ENCODE data around the gene NLGN1.

DNA sequence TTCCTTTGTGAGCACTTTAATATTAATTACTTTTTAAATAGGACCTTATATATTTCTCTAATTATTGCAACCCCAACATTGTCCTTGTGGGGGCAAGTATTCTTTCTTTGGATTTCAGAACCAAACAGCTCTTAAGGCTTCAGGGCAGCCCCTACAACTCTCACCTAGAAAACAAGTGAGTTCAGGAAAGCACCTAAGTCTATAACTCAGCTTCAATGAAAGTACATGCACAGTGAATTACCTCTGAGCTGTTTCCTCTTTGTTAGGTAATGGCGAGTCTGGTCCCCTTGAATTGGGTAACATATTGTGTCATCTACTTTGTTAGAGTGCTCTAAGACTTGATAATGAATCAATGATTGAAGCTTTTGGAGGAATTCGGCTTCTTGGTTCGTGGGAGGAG lies 545.7 kb downstream of the NLGN1 start:
- TF ChIP-seq, protein P1, sequence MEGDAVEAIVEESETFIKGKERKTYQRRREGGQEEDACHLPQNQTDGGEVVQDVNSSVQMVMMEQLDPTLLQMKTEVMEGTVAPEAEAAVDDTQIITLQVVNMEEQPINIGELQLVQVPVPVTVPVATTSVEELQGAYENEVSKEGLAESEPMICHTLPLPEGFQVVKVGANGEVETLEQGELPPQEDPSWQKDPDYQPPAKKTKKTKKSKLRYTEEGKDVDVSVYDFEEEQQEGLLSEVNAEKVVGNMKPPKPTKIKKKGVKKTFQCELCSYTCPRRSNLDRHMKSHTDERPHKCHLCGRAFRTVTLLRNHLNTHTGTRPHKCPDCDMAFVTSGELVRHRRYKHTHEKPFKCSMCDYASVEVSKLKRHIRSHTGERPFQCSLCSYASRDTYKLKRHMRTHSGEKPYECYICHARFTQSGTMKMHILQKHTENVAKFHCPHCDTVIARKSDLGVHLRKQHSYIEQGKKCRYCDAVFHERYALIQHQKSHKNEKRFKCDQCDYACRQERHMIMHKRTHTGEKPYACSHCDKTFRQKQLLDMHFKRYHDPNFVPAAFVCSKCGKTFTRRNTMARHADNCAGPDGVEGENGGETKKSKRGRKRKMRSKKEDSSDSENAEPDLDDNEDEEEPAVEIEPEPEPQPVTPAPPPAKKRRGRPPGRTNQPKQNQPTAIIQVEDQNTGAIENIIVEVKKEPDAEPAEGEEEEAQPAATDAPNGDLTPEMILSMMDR (IDR thresholded peaks at IDR 0.05 in 2 of 3, conservative IDR thresholded peaks at IDR 0.05 in 1 of 3; ENCODE audit: insufficient read depth in 2 of 3, low read depth in 1 of 3, low read length in 3 of 3): no peak
- TF ChIP-seq, protein P2, sequence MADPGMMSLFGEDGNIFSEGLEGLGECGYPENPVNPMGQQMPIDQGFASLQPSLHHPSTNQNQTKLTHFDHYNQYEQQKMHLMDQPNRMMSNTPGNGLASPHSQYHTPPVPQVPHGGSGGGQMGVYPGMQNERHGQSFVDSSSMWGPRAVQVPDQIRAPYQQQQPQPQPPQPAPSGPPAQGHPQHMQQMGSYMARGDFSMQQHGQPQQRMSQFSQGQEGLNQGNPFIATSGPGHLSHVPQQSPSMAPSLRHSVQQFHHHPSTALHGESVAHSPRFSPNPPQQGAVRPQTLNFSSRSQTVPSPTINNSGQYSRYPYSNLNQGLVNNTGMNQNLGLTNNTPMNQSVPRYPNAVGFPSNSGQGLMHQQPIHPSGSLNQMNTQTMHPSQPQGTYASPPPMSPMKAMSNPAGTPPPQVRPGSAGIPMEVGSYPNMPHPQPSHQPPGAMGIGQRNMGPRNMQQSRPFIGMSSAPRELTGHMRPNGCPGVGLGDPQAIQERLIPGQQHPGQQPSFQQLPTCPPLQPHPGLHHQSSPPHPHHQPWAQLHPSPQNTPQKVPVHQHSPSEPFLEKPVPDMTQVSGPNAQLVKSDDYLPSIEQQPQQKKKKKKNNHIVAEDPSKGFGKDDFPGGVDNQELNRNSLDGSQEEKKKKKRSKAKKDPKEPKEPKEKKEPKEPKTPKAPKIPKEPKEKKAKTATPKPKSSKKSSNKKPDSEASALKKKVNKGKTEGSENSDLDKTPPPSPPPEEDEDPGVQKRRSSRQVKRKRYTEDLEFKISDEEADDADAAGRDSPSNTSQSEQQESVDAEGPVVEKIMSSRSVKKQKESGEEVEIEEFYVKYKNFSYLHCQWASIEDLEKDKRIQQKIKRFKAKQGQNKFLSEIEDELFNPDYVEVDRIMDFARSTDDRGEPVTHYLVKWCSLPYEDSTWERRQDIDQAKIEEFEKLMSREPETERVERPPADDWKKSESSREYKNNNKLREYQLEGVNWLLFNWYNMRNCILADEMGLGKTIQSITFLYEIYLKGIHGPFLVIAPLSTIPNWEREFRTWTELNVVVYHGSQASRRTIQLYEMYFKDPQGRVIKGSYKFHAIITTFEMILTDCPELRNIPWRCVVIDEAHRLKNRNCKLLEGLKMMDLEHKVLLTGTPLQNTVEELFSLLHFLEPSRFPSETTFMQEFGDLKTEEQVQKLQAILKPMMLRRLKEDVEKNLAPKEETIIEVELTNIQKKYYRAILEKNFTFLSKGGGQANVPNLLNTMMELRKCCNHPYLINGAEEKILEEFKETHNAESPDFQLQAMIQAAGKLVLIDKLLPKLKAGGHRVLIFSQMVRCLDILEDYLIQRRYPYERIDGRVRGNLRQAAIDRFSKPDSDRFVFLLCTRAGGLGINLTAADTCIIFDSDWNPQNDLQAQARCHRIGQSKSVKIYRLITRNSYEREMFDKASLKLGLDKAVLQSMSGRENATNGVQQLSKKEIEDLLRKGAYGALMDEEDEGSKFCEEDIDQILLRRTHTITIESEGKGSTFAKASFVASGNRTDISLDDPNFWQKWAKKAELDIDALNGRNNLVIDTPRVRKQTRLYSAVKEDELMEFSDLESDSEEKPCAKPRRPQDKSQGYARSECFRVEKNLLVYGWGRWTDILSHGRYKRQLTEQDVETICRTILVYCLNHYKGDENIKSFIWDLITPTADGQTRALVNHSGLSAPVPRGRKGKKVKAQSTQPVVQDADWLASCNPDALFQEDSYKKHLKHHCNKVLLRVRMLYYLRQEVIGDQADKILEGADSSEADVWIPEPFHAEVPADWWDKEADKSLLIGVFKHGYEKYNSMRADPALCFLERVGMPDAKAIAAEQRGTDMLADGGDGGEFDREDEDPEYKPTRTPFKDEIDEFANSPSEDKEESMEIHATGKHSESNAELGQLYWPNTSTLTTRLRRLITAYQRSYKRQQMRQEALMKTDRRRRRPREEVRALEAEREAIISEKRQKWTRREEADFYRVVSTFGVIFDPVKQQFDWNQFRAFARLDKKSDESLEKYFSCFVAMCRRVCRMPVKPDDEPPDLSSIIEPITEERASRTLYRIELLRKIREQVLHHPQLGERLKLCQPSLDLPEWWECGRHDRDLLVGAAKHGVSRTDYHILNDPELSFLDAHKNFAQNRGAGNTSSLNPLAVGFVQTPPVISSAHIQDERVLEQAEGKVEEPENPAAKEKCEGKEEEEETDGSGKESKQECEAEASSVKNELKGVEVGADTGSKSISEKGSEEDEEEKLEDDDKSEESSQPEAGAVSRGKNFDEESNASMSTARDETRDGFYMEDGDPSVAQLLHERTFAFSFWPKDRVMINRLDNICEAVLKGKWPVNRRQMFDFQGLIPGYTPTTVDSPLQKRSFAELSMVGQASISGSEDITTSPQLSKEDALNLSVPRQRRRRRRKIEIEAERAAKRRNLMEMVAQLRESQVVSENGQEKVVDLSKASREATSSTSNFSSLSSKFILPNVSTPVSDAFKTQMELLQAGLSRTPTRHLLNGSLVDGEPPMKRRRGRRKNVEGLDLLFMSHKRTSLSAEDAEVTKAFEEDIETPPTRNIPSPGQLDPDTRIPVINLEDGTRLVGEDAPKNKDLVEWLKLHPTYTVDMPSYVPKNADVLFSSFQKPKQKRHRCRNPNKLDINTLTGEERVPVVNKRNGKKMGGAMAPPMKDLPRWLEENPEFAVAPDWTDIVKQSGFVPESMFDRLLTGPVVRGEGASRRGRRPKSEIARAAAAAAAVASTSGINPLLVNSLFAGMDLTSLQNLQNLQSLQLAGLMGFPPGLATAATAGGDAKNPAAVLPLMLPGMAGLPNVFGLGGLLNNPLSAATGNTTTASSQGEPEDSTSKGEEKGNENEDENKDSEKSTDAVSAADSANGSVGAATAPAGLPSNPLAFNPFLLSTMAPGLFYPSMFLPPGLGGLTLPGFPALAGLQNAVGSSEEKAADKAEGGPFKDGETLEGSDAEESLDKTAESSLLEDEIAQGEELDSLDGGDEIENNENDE (IDR thresholded peaks at IDR 0.05; ENCODE audit: low read depth, low read length): no peak
- TF ChIP-seq MEIS2 (IDR thresholded peaks at IDR 0.05; ENCODE audit: partially characterized antibody): no peak
- TF ChIP-seq, protein P3, sequence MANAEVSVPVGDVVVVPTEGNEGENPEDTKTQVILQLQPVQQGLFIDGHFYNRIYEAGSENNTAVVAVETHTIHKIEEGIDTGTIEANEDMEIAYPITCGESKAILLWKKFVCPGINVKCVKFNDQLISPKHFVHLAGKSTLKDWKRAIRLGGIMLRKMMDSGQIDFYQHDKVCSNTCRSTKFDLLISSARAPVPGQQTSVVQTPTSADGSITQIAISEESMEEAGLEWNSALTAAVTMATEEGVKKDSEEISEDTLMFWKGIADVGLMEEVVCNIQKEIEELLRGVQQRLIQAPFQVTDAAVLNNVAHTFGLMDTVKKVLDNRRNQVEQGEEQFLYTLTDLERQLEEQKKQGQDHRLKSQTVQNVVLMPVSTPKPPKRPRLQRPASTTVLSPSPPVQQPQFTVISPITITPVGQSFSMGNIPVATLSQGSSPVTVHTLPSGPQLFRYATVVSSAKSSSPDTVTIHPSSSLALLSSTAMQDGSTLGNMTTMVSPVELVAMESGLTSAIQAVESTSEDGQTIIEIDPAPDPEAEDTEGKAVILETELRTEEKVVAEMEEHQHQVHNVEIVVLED (CRISPR knock-in tag; IDR thresholded peaks at IDR 0.05): no peak
- no peak for TF ChIP-seq JUNB (CRISPR knock-in tag; conservative IDR thresholded peaks at IDR 0.05)
